Thoracic aorta (tissue), 2 donors: ENCODE results near the gene SLC39A2. TPM values are rescaled to one million over a fixed set of nuclear protein-coding genes. Genes with fewer than 3 reads are reported as not detected.

Source experiments
- ATAC-seq: fragments of 150-250 bp; one replicate; pipeline ENCODE4 v1.8.0; 2017; ENCODE audit warnings: low read depth; ENCODE audit not compliant: insufficient number of reproducible peaks, low FRiP score
- DNase-seq: peaks from one replicate; pipeline ENCODE4 v3.0.0-alpha.2; 2020; ENCODE audit warnings: low spot score
- H3K27ac ChIP-seq, 2 donors: fragments of 200-600 bp; sonication (generic); 1 replicate in 1 of 2; 2 replicates in 1 of 2; pipeline ENCODE4 v1.5.1; 2016; ENCODE audit warnings: mild to moderate bottlenecking in 2 of 2, moderate library complexity in 2 of 2
- H3K27me3 ChIP-seq: fragments of 200-600 bp; sonication (generic); replicated peaks from 2 replicates; pipeline ENCODE4 v1.6.0; 2016; ENCODE audit warnings: mild to moderate bottlenecking; ENCODE audit not compliant: insufficient read depth
- H3K36me3 ChIP-seq: fragments of 200-600 bp; sonication (generic); one replicate; pipeline ENCODE4 v1.5.1; 2016
- H3K4me1 ChIP-seq, 2 donors: fragments of 200-600 bp; sonication (generic); 1 replicate in 1 of 2; 2 replicates in 1 of 2; pipeline versions ENCODE4 v1.5.1 to v1.6.0; 2016; ENCODE audit warnings: low read depth in 2 of 2, mild to moderate bottlenecking in 1 of 2; ENCODE audit not compliant: control insufficient read depth in 1 of 2
- H3K4me3 ChIP-seq: fragments of 200-600 bp; sonication (generic); 2 replicates; pipeline ENCODE4 v1.5.1; 2016; ENCODE audit warnings: mild to moderate bottlenecking
- H3K9me3 ChIP-seq: fragments of 200-600 bp; sonication (generic); 2 replicates; pipeline ENCODE4 v1.5.1; 2016
- total RNA-seq, 2 donors: library from RNA; depleted of rRNA; stranded (reverse); fragments of >200 nt; gene quantifications; one replicate each; pipeline versions ENCODE4 v1.1.0 to v1.2.3, GENCODE V29; 2016
- TF ChIP-seq, protein P1 (sequence below): fragments of 200-600 bp; sonication (generic); IDR thresholded peaks from one replicate; pipeline ENCODE4 v1.5.1; 2019; ENCODE audit warnings: antibody characterized with exemption

Gene SLC39A2
- total RNA-seq, 2 donors from 2014 or later, result not detected

- ATAC-seq, result peak; percentile 12
- Histone ChIP-seq H3K4me3 (peak overlapping the region; percentile 93), H3K27ac (peak overlapping the region; percentile 27 to 70), H3K9me3 (no peaks in the 10 kb centered on the region), H3K36me3 (no peaks in the 10 kb centered on the region), H3K4me1 (peaks cover 4 to 21% of the 10 kb centered on the region in 2 donors), H3K27me3 (no peaks in the 10 kb centered on the region)
- TF ChIP-seq, protein P1, sequence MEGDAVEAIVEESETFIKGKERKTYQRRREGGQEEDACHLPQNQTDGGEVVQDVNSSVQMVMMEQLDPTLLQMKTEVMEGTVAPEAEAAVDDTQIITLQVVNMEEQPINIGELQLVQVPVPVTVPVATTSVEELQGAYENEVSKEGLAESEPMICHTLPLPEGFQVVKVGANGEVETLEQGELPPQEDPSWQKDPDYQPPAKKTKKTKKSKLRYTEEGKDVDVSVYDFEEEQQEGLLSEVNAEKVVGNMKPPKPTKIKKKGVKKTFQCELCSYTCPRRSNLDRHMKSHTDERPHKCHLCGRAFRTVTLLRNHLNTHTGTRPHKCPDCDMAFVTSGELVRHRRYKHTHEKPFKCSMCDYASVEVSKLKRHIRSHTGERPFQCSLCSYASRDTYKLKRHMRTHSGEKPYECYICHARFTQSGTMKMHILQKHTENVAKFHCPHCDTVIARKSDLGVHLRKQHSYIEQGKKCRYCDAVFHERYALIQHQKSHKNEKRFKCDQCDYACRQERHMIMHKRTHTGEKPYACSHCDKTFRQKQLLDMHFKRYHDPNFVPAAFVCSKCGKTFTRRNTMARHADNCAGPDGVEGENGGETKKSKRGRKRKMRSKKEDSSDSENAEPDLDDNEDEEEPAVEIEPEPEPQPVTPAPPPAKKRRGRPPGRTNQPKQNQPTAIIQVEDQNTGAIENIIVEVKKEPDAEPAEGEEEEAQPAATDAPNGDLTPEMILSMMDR, result no peak
- DNase-seq, result no peak
Measured at GRCh38 chr14:20970647-20970982, 28.5 kb upstream of the SLC39A2 start.

GRCh38 chr14:20970983-20971704 lies 27.9 kb upstream of the SLC39A2 start:
- H3K4me3 ChIP-seq, result peak overlapping the region; percentile 93
- H3K9me3 ChIP-seq, result no peaks in the 10 kb centered on the region
- H3K36me3 ChIP-seq, result no peaks in the 10 kb centered on the region
- H3K27ac ChIP-seq, result peak overlapping the region; percentile 27 to 70
- TF ChIP-seq, protein P1, result peak; percentile 81
- peak; percentile 91 for ATAC-seq
- no peaks in the 10 kb centered on the region for H3K27me3 ChIP-seq
- peaks cover 4 to 23% of the 10 kb centered on the region in 2 donors for H3K4me1 ChIP-seq
- peak; percentile 28 for DNase-seq

- DNase-seq (no peak), ATAC-seq (no peak)
- no peaks in the 10 kb centered on the region for H3K9me3 ChIP-seq
- H3K27ac ChIP-seq, result peak overlapping the region; percentile 27 to 70
- no peaks in the 10 kb centered on the region for H3K36me3 ChIP-seq
- peak overlapping the region; percentile 93 for H3K4me3 ChIP-seq
- no peaks in the 10 kb centered on the region for H3K27me3 ChIP-seq
- TF ChIP-seq, protein P1, result no peak
- H3K4me1 ChIP-seq, result peaks cover 4 to 23% of the 10 kb centered on the region in 2 donors
Measured at GRCh38 chr14:20971705-20972021, 27.4 kb upstream of the SLC39A2 start.

- TF ChIP-seq, protein P1, result no peak
- Histone ChIP-seq H3K27me3 (no peaks in the 10 kb centered on the region), H3K9me3 (no peaks in the 10 kb centered on the region), H3K4me3 (no peak overlapping the region), H3K36me3 (no peaks in the 10 kb centered on the region), H3K4me1 (peaks cover 4 to 23% of the 10 kb centered on the region in 2 donors), H3K27ac (no peak overlapping the region)
- ATAC-seq (no peak), DNase-seq (no peak)
Measured at GRCh38 chr14:20973501-20973900, 25.6 kb upstream of the SLC39A2 start.

DNA sequence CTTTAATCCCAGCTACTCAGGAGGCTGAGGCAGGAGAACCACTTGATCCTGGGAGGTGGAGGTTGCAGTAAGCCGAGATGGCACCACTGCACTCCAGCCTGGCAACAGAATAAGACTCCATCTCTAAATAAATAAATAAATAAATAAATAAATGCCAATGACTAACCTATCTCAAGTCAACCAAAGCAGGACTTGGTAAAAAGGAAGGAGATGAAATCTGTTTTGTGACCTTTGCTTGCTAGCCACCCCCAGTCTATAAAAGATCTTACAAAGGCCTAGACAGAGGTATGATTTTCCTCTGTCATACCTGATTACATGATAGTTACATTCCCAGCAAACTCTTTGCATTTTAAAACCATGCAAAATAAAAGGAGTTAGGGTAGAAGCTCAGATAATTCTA lies 22.8 kb upstream of the SLC39A2 start:
- Histone ChIP-seq H3K4me1 (peaks cover 0 to 18% of the 10 kb centered on the region in 2 donors), H3K4me3 (no peak overlapping the region), H3K27ac (no peak overlapping the region), H3K9me3 (no peaks in the 10 kb centered on the region), H3K27me3 (no peaks in the 10 kb centered on the region), H3K36me3 (no peaks in the 10 kb centered on the region)
- TF ChIP-seq, protein P1, result no peak
- DNase-seq (no peak), ATAC-seq (no peak)
